ENCODE results near the gene NOC4L. TPM values are rescaled to one million over a fixed set of nuclear protein-coding genes. Genes with fewer than 3 reads are reported as not detected.

NOC4L gene
- polyA plus RNA-seq, 3 donors, result 7.3 to 18.0 (median 17.9) TPM

- H3K4me3 ChIP-seq (replicated peaks in 1 of 3; ENCODE audit: low read depth in 2 of 3, low read length in 3 of 3), result peak overlapping the region; percentile 81 to 93 (median 88)
- peaks cover 28% of the 10 kb centered on the region for H3K79me2 ChIP-seq (ENCODE audit: insufficient read depth, low read length)
- no peaks in the 10 kb centered on the region for H3K9me3 ChIP-seq (replicated peaks in 1 of 2; ENCODE audit: control insufficient read depth in 1 of 2, insufficient read depth in 1 of 2, low read length in 2 of 2)
- no peaks in the 10 kb centered on the region for H3K27me3 ChIP-seq (ENCODE audit: control insufficient read depth in 2 of 2, insufficient read depth in 2 of 2, low read length in 2 of 2)
- Mint-ChIP-seq H3K4me1 (peaks cover 21% of the 10 kb centered on the region), H3K27ac (peak overlapping the region; percentile 74 to 94 (median 80)), H3K4me3 (peak overlapping the region; percentile 82 to 89), H3K9me3 (peaks cover 0 to 3% (median 0%) of the 10 kb centered on the region in 7 donors), H3K36me3 (peaks cover 31 to 49% of the 10 kb centered on the region in 2 donors), H3K27me3 (ENCODE audit: low read depth in 3 of 3) (peaks cover 0 to 3% (median 0%) of the 10 kb centered on the region in 3 donors)
- H4K20me1 ChIP-seq (ENCODE audit: insufficient read depth, low read length), result no peaks in the 10 kb centered on the region
- intact Hi-C loops (cut with micrococcal nuclease), result loop anchor here (2.0 to 10.0 kb wide), 3 partner anchors 62 to 350 kb away; partner anchors contain the start of gene FBRSL1 (in 1 of the 2)
- H2AFZ ChIP-seq (ENCODE audit: insufficient read depth, low read depth, low read length, poor library complexity, severe bottlenecking), result peak overlapping the region; percentile 85
- no peak for TF ChIP-seq CTCF (IDR thresholded peaks at IDR 0.05)
- WGBS (ENCODE audit: insufficient coverage), result 6% methylated on average over 15 of the region's 17 CpGs
- H3K36me3 ChIP-seq (replicated peaks in 1 of 2; ENCODE audit: control insufficient read depth in 1 of 2, insufficient read depth in 2 of 2, low read length in 2 of 2), result peaks cover 37 to 51% of the 10 kb centered on the region in 2 donors
- peak in 1 of 3 donors; percentile 19 for DNase-seq
- H3K9ac ChIP-seq (ENCODE audit: insufficient read depth, low read length, poor library complexity, severe bottlenecking), result peak overlapping the region; percentile 94
- peak overlapping the region; percentile 94 for H3K4me2 ChIP-seq (replicated peaks; ENCODE audit: extremely low read depth, low read length, poor library complexity, severe bottlenecking)
- peaks cover 16 to 24% of the 10 kb centered on the region in 2 donors for H3K4me1 ChIP-seq (ENCODE audit: control insufficient read depth in 1 of 2, insufficient read depth in 2 of 2, low read length in 2 of 2)
- H3K27ac ChIP-seq (ENCODE audit: low read depth in 1 of 2, low read length in 2 of 2), result peak overlapping the region; percentile 17 to 92
Measured at GRCh38 chr12:132144810-132145168, 532 bp downstream of the NOC4L start.

- no peaks in the 10 kb centered on the region for H3K9me3 ChIP-seq (replicated peaks in 1 of 2; ENCODE audit: control insufficient read depth in 1 of 2, insufficient read depth in 1 of 2, low read length in 2 of 2)
- no peak overlapping the region for H2AFZ ChIP-seq (ENCODE audit: insufficient read depth, low read depth, low read length, poor library complexity, severe bottlenecking)
- no peaks in the 10 kb centered on the region for H4K20me1 ChIP-seq (ENCODE audit: insufficient read depth, low read length)
- 92% methylated on average over 7 of the region's 7 CpGs for whole genome bisulfite sequencing (ENCODE audit: insufficient coverage)
- peak overlapping the region in 1 of 2 donors; percentile 92 for H3K27ac ChIP-seq (ENCODE audit: low read depth in 1 of 2, low read length in 2 of 2)
- Mint-ChIP-seq H3K36me3 (peaks cover 27 to 44% of the 10 kb centered on the region in 2 donors), H3K27me3 (ENCODE audit: low read depth in 3 of 3) (peaks cover 0 to 3% (median 0%) of the 10 kb centered on the region in 3 donors), H3K4me3 (peak overlapping the region; percentile 82 to 89), H3K27ac (peak overlapping the region in 5 of 7 donors; percentile 74 to 94 (median 80)), H3K4me1 (peaks cover 21% of the 10 kb centered on the region), H3K9me3 (peaks cover 0 to 3% (median 0%) of the 10 kb centered on the region in 7 donors)
- no peak overlapping the region for H3K9ac ChIP-seq (ENCODE audit: insufficient read depth, low read length, poor library complexity, severe bottlenecking)
- H3K4me2 ChIP-seq (replicated peaks; ENCODE audit: extremely low read depth, low read length, poor library complexity, severe bottlenecking), result peak overlapping the region; percentile 94
- H3K27me3 ChIP-seq (ENCODE audit: control insufficient read depth in 2 of 2, insufficient read depth in 2 of 2, low read length in 2 of 2), result no peaks in the 10 kb centered on the region
- peaks cover 16 to 24% of the 10 kb centered on the region in 2 donors for H3K4me1 ChIP-seq (ENCODE audit: control insufficient read depth in 1 of 2, insufficient read depth in 2 of 2, low read length in 2 of 2)
- peaks cover 28% of the 10 kb centered on the region for H3K79me2 ChIP-seq (ENCODE audit: insufficient read depth, low read length)
- DNase-seq, result no peak
- peaks cover 32 to 45% of the 10 kb centered on the region in 2 donors for H3K36me3 ChIP-seq (replicated peaks in 1 of 2; ENCODE audit: control insufficient read depth in 1 of 2, insufficient read depth in 2 of 2, low read length in 2 of 2)
- H3K4me3 ChIP-seq (replicated peaks in 1 of 3; ENCODE audit: low read depth in 2 of 3, low read length in 3 of 3), result peak overlapping the region in 2 of 3 experiments; percentile 81 to 93
- intact Hi-C loops (cut with micrococcal nuclease), result loop anchor here in 1 of 2 donors (2.0 to 10.0 kb wide), 2 partner anchors 63 to 349 kb away; partner anchors contain the start of gene FBRSL1
- no peak for TF ChIP-seq CTCF (IDR thresholded peaks at IDR 0.05)
Measured at GRCh38 chr12:132145334-132145733, 1.1 kb downstream of the NOC4L start.

All from CD14-positive monocyte (primary cell).